Fibroblast of mammary gland (primary cell): ENCODE data around the gene IBA57.
"Not testable (repeated sequence)": the region's sequence is repeated elsewhere in the genome, so short reads cannot be mapped to it uniquely, and the experiment has no call there.

ENCODE experiments used
- DNase-seq: peaks from one replicate; pipeline ENCODE4 v3.0.0-alpha.2; 2010; ENCODE audit warnings: low read depth
- H3K4me3 ChIP-seq: 2 replicates; pipeline ENCODE4 v1.5.1; 2011; ENCODE audit warnings: low read depth, mild to moderate bottlenecking, low read length, moderate library complexity; ENCODE audit not compliant: control insufficient read depth
- CTCF ChIP-seq: conservative IDR thresholded peaks from 2 replicates; pipeline ENCODE4 v1.5.1; 2011; ENCODE audit warnings: low read depth, low read length, inconsistent platforms; ENCODE audit not compliant: control insufficient read depth, insufficient read depth

The IBA57 gene

GRCh38 chr1:228217551-228218344 is 52.1 kb downstream of the IBA57 start:
- no peak for DNase-seq
- no peak for TF ChIP-seq CTCF
- H3K4me3 ChIP-seq, result no peak overlapping the region

GRCh38 chr1:228218513-228219244 is 53.1 kb downstream of the IBA57 start:
- no peak for TF ChIP-seq CTCF
- no peak for DNase-seq
- no peak overlapping the region for H3K4me3 ChIP-seq

- no peak for DNase-seq
- no peak overlapping the region for H3K4me3 ChIP-seq
Measured at GRCh38 chr1:228219245-228219961, 53.8 kb downstream of the IBA57 start.

GRCh38 chr1:228219962-228220780 is 54.6 kb downstream of the IBA57 start:
- no peak for TF ChIP-seq CTCF
- DNase-seq, result no peak
- H3K4me3 ChIP-seq, result no peak overlapping the region

More at GRCh38 chr1:228219245-228219961, 53.8 kb downstream of the IBA57 start:
- no peak for TF ChIP-seq CTCF

- DNase-seq, H3K4me3 ChIP-seq: not testable (repeated sequence)
Measured at GRCh38 chr1:228221097-228221496, 55.5 kb downstream of the IBA57 start.

- no peak for DNase-seq
- TF ChIP-seq CTCF, result no peak
- no peak overlapping the region for H3K4me3 ChIP-seq
Measured at GRCh38 chr1:228222548-228222947, 56.9 kb downstream of the IBA57 start.
